Stimulated activated CD4-positive, alpha-beta T cell treated with anti-CD3 and anti-CD28 coated beads, Interleukin-4, amount 100 ng/mL, for 1 hour (primary cell): ENCODE measurements around the gene KLHL41.
"Not testable (repeated sequence)": the region's sequence is repeated elsewhere in the genome, so short reads cannot be mapped to it uniquely, and the experiment has no call there.

Experiments
- DNase-seq: peaks from one replicate; pipeline ENCODE4 v3.0.0-alpha.2; 2020

Gene KLHL41

DNA sequence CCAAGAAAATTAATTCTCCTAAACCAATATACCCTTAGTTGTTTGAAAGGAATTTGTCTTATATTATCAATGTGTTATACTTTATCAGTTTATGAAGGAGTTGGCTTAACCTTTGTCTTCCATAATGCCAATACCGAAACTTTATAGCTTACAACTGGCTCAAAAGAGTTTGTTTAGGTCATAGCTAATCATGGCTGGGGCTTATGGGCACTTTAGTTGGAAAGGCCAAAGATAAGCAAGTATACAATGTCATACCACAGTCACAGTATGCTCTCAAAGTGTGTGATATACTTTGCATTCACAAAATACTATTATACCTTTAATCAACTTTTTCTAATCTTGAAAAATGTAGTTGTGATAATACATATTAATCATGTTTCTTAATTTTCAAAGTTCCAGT lies 2.3 kb downstream of the KLHL41 start:
- DNase-seq: no peak

DNA sequence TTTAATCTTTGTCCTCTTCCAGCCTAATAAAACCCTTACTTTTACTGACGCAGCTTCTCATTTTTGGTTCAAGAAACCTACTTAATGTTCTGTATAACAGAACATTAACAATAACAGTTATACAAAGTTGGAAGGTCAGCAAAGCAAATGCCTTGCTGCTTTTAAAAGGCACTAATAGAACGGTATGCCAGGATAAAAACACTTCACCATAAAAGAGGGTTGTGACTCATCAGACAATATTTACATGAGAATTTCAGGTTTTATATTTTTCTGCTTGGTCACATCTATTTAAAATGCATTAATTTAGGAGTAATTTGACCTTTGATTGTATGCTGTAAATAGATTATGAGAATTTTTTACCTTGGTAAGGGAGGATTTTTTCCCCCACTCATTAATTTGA lies 3.0 kb downstream of the KLHL41 start:
- DNase-seq: no peak

DNA sequence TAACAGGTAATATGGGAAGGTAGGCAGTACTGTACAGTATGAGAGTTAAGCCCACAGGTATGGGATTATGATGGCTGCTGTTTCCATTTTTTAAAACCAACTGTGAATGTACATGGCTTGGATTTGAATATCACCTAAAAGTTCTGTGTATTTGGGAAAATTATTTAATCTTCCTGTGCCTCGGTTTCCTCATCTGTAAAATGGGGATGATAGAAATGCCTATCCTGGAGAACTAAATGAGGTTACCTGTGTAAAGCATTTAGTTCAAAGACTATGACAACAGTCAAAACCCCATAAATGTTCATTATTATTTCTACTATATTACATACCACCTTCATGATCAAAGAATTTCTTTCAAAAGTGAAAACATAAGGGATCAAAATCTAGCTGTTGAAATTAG lies 3.6 kb downstream of the KLHL41 start:
- no peak for DNase-seq

DNA sequence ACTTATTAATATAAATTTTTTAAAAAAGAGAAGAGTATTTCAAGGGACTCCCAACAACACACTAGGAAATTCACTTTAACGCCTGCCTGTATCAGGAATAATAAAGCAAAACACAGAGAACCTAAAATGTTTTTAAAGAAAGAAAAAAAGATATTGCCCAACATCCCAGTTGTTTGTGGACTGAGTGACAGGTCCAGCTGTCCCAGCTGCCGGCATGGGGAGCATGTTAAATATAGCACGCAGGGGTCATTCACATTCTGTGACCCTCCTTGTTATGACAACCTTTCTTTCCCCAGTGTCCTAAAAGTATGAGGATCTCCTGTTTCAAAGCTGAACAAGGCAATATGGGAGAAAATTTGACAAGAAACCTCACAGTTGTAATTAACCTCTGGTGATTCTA lies 4.4 kb downstream of the KLHL41 start:
- no peak for DNase-seq

DNA sequence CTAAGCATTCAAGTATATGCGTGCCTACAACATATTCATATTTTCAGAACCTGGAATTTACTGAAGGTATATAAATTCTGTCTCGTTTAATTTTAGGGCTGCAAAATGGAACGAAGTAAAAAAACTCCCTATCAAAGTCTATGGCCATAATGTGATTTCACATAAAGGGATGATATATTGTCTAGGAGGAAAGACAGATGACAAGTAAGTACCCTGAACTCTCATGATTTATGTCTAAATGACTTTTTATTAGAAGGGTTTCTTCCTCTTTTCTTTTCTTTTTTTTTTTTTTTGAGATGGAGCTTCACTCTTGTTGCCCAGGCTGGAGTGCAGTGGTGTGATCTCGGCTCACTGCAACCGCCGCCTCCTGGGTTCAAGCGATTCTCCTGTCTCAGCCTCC lies 5.3 kb downstream of the KLHL41 start:
- not testable (repeated sequence) for DNase-seq

DNA sequence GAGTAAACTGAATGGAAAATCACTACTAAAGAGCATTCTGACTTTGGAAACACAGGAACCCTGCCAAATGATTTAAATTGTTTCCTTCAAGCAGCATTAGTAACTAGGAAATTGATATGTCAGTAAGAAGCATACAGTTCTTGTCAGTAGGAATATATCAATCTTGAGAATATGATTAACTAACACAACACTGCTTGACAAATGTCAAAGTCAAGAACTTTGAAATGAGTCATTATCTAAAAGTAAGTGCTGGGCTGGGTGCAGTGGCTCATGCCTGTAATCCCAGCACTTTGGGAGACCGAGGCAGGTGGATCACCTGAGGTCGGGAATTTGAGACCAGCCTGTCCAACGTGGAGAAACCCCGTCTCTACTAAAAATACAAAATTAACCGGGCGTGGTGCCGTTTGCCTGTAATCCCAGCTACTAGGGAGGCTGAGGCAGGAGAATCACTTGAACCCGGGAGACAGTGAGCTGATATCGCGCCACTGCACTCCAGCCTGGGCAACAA lies 7.0 kb downstream of the KLHL41 start:
- not testable (repeated sequence) for DNase-seq

DNA sequence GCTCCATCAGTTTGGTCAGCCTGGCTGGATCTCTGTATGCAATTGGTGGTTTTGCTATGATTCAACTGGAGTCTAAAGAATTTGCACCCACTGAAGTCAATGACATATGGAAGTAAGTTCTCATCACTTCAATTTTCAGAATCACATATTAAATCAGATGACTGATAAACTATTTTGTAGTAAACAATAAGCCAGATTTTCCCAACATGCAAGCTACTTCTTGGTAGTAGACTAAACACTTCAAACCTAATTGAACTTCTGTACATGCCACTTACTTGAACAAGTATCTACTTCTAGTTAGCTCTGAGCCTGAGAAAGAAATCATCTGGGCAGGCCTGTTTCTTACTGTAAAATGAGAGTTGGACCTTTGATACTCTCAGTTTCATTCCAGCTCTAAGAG lies 11.4 kb downstream of the KLHL41 start:
- DNase-seq: no peak

DNA sequence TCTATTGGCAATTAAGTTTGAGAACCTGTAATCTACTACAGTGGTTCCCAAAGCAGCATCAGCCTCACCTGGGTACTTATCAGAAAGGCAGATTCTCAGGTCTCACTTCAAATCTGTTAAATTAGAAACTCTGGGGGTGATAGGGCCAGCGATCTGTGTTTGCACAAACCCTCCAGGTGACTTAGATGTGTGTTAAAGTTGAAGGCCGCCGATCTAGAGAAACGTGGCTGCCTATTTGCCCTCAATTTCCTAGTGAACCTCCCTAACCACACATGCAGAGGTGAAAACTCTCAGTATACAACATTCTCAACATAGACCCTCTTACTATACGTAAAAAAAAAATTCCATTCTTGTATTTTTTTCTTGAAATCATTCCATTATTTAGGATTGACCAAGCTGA lies 14.2 kb downstream of the KLHL41 start:
- no peak for DNase-seq

DNA sequence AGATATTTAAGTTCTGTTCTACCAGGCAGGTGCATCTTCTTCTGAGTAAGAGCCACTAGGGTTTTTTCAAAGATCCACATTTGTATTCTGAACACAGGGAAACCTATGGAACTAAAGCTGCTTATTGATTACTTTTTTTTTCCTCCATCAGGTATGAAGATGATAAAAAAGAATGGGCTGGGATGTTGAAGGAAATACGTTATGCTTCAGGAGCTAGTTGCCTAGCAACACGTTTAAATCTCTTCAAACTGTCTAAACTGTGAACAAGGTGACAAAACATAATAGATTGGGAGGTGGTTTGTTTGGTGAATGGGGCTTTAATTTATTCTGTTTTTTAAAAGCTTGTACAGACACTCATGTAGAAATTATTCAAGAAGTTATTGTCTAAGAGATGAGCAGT lies 15.9 kb downstream of the KLHL41 start:
- no peak for DNase-seq

DNA sequence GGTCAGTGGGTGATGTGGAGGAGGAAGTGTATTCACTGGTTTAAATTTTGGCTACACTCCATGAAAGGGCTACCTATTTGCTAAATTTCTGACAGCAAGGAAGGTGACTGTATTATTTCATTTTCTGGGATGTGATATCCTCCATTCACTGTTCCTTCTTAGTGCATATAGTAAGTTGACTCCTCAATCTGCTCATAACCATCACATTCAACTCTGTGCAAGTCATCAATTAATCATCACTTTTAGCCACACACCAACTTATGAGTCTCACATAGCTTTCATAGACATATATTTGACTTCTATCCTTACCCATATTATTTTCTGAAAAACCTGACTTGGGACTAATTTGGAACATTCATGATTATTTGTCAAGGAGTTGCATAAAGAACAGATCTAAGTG lies 16.9 kb downstream of the KLHL41 start:
- no peak for DNase-seq

DNA sequence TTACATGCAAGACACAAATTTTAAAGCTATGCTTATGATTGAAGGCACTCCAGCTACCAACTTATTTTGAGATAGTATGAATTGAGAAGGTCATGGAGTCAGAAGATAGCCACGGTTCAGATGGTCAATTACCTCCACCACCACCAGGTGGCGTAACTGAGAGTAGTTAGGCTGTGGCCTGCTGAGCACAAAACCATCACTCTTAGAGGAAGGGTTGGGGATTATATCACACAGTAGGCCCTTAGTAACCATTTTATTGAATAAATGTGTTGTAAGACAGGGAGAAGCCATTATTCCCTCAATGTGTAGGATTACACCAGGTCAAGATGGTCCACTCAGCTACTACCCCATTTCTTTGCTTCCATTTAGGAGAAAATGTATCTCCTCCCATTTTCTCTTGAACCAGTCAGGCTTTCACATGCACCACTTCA lies 18.8 kb downstream of the KLHL41 start:
- peak; percentile 70 for DNase-seq

DNA sequence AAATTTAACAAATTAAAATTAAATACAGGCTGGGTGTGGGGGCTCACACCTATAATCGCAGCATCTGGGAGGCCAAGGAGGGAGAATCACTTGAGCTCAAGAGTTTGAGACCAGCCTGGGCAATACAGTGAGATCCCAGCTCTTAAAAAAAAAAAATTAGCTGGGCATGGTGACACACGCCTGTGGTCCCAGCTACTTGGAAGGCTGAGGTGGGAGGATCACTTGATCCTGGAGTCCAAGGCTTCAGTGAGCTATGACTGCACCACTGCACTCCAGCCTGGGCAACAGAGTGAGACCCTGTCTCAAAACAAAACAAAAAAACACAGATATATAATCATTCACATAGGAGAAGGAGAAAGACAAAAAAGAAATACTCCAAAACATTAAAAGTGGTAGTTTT lies 30.0 kb downstream of the KLHL41 start:
- not testable (repeated sequence) for DNase-seq

DNA sequence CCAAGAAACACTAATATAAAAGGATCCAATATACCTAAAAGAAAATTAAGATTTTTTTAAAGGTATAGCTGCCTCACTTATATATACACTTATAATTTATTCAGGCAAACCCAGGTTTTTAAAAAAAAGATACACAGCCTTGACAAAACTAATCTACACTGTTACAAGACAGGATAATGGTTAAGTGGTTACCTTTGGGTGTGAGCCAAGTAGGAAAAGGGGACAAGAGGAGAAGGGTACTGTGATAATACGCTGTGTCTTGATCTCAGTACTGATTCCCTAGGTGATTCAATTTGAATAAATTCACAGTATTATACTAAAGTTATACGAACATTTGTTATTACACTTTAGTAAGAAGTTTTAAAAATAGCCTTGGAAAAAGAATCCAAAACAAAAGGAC lies 30.6 kb downstream of the KLHL41 start:
- no peak for DNase-seq

DNA sequence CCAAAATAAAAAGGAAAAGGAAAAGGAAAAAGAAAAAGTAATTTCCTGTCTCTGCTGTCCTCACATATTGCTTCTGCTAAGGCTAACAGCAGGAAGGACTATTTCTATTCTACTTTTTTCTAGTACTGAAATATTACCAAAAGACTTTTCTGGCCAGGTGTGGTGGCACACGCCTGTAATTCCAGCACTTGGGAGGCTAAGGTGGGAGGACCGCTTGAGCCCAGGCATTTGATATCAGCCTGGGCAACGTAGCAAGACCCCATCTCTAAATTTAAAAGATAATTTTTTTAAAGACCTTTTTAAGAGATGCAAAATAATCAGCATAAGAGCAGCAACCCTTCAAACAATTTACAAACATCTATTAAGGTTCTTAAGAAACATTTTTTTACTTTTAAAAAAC lies 32.9 kb downstream of the KLHL41 start:
- DNase-seq: no peak

DNA sequence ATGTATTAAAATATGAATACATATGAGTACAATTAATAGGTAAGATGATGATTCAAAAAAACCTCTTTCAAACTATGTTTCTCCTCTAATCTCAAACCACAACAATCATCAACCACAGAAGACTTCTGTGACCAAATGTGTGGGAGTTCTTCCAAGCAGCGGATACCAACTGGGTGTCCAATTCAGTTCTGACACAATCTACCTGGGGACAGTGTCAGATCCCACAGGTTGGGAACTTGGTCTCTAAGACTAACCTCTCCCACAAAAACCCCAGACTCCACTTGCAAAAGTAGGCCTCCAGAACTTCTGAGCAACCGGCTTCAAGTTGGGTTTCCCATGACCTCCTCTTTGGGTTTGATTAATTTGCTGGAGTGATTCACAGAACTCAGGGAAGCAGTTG lies 37.3 kb downstream of the KLHL41 start:
- DNase-seq: no peak

DNA sequence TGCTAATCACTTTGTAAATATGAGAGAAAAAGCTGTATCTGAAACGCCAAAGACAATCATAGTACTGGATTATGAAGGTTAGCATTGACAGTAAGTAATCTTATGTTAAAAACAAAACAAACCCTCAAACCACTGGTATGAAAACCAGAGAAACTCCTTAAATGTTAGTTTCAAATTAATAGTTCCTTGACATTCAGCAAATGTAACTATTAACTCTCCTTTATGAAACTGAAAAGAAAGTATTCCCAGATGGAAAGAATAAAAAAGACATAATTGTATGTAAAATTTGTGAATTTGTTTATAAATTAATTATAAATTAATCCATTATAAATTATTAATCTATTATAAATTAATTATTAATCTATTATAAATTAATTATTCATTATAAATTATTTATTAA lies 51.9 kb downstream of the KLHL41 start:
- DNase-seq: no peak

DNA sequence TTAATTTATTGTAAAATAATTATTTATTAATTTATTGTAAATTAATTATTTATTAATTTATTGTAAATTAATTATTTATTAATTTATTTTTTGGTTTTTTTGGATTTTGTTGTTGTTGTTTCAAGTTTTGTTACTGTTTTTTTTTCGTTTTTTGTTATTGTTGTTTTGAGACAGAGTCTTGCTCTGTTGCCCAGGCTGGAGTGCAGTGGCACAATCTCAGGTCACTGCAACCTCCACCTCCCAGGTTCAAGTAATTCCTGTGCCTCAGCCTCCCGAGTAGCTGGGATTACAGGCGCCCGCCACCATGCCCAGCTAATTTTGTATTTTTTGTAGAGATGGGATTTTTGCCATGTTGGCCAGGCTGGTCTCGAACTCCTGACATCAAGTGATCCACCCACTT lies 52.6 kb downstream of the KLHL41 start:
- DNase-seq: not testable (repeated sequence)

DNA sequence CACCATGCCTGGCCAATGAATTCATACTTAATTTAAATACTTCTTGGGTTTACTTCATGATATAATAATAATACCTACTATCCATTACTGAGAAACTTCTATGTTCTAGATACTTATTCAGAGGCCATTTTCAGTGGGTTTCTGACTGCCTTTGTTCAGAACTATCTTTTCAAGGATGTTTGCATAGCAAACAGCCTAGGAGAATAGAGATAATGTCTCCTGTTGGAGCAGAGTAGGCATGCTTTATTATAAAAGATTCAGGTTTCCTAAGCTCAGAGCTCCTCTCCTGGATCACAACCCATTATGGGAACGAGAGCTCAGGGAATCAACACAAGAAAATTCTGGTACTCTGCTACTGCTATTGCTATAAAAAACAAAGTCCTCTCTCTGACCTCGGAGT lies 53.0 kb downstream of the KLHL41 start:
- no peak for DNase-seq

DNA sequence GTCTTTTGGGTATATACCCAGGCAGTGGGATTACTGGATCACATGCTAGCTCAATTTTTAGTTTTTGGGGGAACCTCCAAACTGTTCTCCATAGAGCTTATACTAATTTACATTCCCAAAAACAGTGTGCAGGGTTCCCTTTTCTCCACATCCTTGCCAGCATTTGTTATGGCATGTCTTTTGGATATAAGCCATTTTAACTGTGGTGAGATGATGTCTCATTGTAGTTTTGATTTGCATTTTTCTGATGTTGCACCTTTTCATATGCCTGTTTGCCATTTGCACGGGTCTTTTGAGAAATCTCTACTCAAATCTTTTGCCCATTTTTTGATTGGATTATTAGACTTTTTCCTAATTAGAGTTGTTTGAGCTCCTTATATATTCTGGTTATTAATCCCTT lies 56.2 kb downstream of the KLHL41 start:
- DNase-seq: no peak

DNA sequence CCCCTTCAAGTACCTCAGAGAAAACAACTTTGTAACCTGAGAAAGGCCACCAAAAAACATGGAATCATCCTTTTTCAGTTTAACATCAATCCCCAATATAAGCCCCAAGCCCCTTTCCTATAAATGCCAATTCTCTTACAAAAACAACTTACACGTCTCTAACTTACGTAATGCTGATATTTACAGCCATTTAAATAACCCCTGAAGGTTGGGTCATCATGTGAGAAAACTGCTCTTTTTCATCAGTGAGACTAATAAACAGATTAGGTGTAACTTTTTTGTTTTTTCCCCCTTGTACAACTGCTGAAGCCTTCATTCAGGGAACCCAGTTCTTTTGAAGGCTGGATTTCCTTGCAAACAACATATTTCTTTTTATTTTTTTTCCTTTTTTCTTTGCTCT lies 60.4 kb downstream of the KLHL41 start:
- no peak for DNase-seq

DNA sequence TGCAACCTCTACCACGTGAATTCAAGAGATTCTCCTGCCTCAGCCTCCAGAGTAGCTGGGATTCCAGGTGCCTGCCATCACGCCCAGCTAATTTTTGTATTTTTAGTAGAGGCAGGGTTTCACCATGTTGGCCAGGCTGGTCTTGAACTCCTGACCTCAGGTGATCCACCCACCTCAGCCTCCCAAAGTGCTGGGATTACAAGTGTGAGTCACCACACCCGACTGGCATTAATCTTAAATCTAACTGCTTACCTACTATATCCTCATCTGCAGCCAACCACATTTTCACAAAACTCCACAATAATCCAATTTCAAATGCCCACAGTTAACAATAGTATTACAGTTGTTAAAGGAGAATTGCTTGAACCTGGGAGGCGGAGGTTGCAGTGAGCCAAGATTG lies 61.2 kb downstream of the KLHL41 start:
- DNase-seq: not testable (repeated sequence)

DNA sequence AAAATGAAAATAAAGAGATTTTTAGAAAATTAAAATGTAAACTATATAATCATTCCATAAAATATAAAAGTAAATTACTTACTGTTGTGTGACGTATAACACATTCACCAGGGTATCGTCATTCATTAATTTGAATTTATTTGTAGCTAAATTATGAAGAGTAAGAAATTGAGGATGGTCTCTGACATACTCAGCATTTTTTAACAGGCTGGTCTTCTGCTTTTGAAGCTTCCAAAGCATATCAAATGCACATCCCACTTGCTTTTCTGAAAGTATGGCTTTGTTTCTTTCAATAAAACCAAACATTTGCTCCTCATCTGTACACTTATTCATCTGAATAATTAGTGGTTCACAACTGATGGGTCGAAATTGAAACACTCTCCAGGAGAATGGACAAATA lies 62.1 kb downstream of the KLHL41 start:
- DNase-seq: no peak

DNA sequence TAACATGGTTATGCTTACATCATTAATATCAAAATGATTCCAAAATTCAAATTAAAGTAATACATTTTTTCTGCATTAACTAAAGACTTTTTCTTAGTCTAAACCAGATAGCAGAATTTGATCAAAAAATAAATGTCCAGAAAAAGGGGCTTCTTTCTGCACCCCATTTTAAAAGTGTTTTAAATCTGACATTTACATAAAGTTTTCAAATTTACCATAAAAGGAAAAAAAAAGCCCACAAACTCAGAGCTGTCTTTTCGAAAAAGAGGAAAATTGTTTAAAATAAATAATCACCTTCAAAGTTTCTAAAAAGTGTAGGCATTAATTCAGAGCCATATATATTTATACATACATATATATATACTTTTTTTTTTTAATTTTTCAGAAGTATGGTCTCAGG lies 62.7 kb downstream of the KLHL41 start:
- no peak for DNase-seq

DNA sequence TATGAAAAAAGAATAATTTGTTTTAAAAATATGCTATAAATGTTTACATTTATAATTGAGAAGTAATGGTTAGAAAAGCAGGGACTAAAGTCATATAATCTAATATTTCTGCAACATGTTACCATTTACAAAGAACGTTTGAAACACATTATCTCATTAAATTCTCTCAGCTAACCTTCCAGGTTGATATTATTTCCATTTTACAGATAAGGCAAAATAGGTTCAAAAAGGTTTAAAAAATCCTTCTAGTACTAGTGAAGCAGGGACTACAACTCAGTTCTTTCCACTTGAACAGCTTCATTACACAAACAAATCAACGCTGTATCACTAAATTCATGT lies 63.3 kb downstream of the KLHL41 start:
- no peak for DNase-seq

DNA sequence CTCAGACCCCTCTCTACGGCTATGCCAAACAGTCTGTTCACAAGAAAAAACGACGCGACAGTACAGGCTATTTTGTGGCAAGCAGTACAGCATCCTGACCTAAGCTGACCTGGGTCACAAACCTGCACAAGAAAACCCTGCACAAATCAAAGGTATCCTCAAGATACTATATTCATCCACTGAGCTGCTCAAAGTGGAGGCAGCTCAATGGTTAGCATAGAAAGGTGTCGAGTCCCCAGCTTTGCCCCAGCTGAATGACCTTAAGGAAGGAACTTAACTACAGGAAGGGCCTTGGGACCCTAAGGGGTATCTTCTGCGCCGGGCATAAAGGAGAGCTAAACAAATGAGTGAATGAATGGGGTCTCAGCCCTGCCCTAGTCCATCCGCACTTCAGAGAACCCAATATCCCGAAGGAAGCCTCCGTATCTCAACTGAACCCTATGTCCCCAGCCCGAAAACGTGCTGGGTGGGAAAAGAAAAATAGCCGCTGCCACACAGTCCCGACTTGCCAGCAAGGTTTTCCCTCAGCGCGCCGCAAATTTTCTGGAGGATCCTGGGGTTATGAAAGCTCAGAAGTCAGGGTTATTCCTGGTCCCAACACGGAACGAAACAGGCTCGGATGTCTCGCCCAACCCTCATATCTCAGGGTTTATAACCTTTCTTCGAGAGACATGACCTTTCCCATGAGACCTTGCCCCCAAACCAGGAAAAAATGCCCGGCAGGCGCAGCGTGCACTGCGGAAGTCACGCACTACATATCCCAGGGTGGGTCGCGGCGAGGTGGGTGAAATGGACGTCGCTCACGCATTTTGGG lies 63.9 kb downstream of the KLHL41 start, which contains the start of gene FASTKD1:
Gene FASTKD1, minus strand, starts transcription at position 706 of the 814 bp plus-strand sequence. CDS start 1,836 bp downstream, outside the sequence.
- peak; percentile 85 for DNase-seq
